K562 (cell line): Measurements from ENCODE around the gene USP4. TPM values are rescaled to one million over a fixed set of nuclear protein-coding genes. Genes with fewer than 3 reads are reported as not detected.

Experiments used
- CEBPG ChIP-seq, 3 experiments: fragments of 200-800 bp in 1 of 3; sonication (Bioruptor generic) in 1 of 3; sonication (generic) in 1 of 3; formaldehyde crosslinking in 1 of 3; IDR thresholded peaks in 2 of 3; conservative IDR thresholded peaks in 1 of 3; 2 replicates each; pipeline versions ENCODE4 v1.6.1 to v1.8.0; 2016 to 2022; ENCODE audit warnings: missing compliant biosample characterization in 2 of 3, missing genetic modification characterization in 2 of 3, mild to moderate bottlenecking in 1 of 3, missing genetic modification reagents in 1 of 3
- CTCFL ChIP-seq: IDR thresholded peaks from 2 replicates; pipeline ENCODE4 v1.6.1; 2011; ENCODE audit warnings: borderline replicate concordance, low read depth, mild to moderate bottlenecking, moderate library complexity, low read length; ENCODE audit not compliant: insufficient read depth, poor library complexity, severe bottlenecking
- ELF1 ChIP-seq: fragments of 200-800 bp; sonication (Bioruptor generic); IDR thresholded peaks from 2 replicates; pipeline ENCODE4 v1.6.1; 2016; ENCODE audit warnings: missing genetic modification characterization, missing compliant biosample characterization
- ELF4 ChIP-seq: fragments of 450-650 bp; formaldehyde crosslinking; IDR thresholded peaks from 2 replicates; pipeline ENCODE4 v1.4.0; 2022; ENCODE audit warnings: missing genetic modification characterization
- ESRRB ChIP-seq: fragments of 250-450 bp; sonication (Bioruptor Pico); IDR thresholded peaks from 2 replicates; pipeline ENCODE4 v1.5.0; 2020; ENCODE audit warnings: mild to moderate bottlenecking, moderate library complexity, borderline replicate concordance
- ETV1 ChIP-seq: fragments of 450-650 bp; conservative IDR thresholded peaks from 2 replicates; pipeline ENCODE4 v1.6.1; 2016; ENCODE audit warnings: missing genetic modification characterization, control low read depth, low read depth, missing compliant biosample characterization
- GATA2 ChIP-seq: sonication (generic); formaldehyde crosslinking; IDR thresholded peaks from 2 replicates; pipeline ENCODE4 v1.4.0; 2020; ENCODE audit warnings: mild to moderate bottlenecking, missing genetic modification reagents
- GTF2F1 ChIP-seq: IDR thresholded peaks from 2 replicates; pipeline ENCODE4 v1.6.1; 2011; ENCODE audit warnings: low read depth, low read length, improper control_type of control experiment
- MEIS2 ChIP-seq: fragments of 450-650 bp; IDR thresholded peaks from 2 replicates; pipeline ENCODE4 v1.6.1; 2014; ENCODE audit warnings: mild to moderate bottlenecking; ENCODE audit not compliant: partially characterized antibody
- MNT ChIP-seq, 2 experiments: fragments of 450-650 bp; conservative IDR thresholded peaks; 2 replicates each; pipeline ENCODE4 v1.6.1; 2017; ENCODE audit warnings: mild to moderate bottlenecking in 2 of 2, moderate library complexity in 2 of 2
- MTA1 ChIP-seq: fragments of 450-650 bp; IDR thresholded peaks from 2 replicates; pipeline ENCODE4 v1.6.1; 2017; ENCODE audit warnings: borderline replicate concordance
- NCOR1 ChIP-seq: fragments of 450-650 bp; IDR thresholded peaks from 2 replicates; pipeline ENCODE4 v1.6.1; 2016; ENCODE audit warnings: mild to moderate bottlenecking, moderate library complexity
- PHF8 ChIP-seq: fragments of 200-600 bp; sonication (generic); IDR thresholded peaks from 2 replicates; pipeline ENCODE4 v1.6.1; 2012; ENCODE audit warnings: mixed run types, mild to moderate bottlenecking, inconsistent platforms, low read length, moderate library complexity, borderline replicate concordance
- RBBP5 ChIP-seq: fragments of 200-600 bp; sonication (generic); IDR thresholded peaks from 2 replicates; pipeline ENCODE4 v1.6.1; 2012; ENCODE audit warnings: borderline replicate concordance, mild to moderate bottlenecking, low read length, control low read depth, inconsistent platforms; ENCODE audit not compliant: insufficient read depth, poor library complexity, severe bottlenecking
- TEAD4 ChIP-seq, 2 experiments: sonication (generic) in 1 of 2; formaldehyde crosslinking in 1 of 2; IDR thresholded peaks; 2 replicates each; pipeline versions ENCODE4 v1.6.1 to v1.8.0; 2012 to 2022; ENCODE audit warnings: borderline replicate concordance in 1 of 2, inconsistent platforms in 1 of 2, low read length in 1 of 2, mild to moderate bottlenecking in 1 of 2, missing genetic modification reagents in 1 of 2
- ZNF23 ChIP-seq: fragments of 250-450 bp; sonication (Bioruptor Pico); IDR thresholded peaks from 2 replicates; pipeline ENCODE4 v1.4.0; 2020; ENCODE audit warnings: mild to moderate bottlenecking
- ZNF282 ChIP-seq: sonication (generic); formaldehyde crosslinking; IDR thresholded peaks from 2 replicates; pipeline ENCODE4 v1.8.1; 2023; ENCODE audit warnings: missing genetic modification reagents
- ZNF668 ChIP-seq: fragments of 250-450 bp; sonication (Bioruptor Pico); IDR thresholded peaks from 2 replicates; pipeline ENCODE4 v1.8.0; 2022; ENCODE audit warnings: mild to moderate bottlenecking, inconsistent platforms
- ZNF695 ChIP-seq: fragments of 450-650 bp; formaldehyde crosslinking; IDR thresholded peaks from 2 replicates; pipeline ENCODE4 v1.4.0; 2020; ENCODE audit warnings: mild to moderate bottlenecking, moderate library complexity
- polyA plus RNA-seq, 8 experiments: library from polyadenylated mRNA; depleted of rRNA in 4 of 8; stranded (reverse) in 5 of 8; unstranded in 3 of 8; fragments of >200 nt; fragmentation: Nextera tagmentation in 2 of 8; fragmentation: Illumina TruSeq in 1 of 8; extraction: Ambion mirVana in 2 of 8; extraction: Trizol in 1 of 8; gene quantifications; 2 replicates each; pipeline versions ENCODE4 v1.2.1 to v1.2.3, GENCODE V29; 2011 to 2014; ENCODE audit warnings: inconsistent platforms in 1 of 8, missing spikeins in 1 of 8
- total RNA-seq, 7 experiments: library from RNA; depleted of rRNA in 6 of 7; stranded (reverse); fragments of >200 nt in 6 of 7; fragmentation: Illumina TruSeq in 2 of 7; extraction: Trizol in 2 of 7; gene quantifications; 2 replicates each; pipeline versions ENCODE4 v1.2.1 to v1.2.3, GENCODE V29; 2011 to 2021; ENCODE audit warnings: low replicate concordance in 1 of 7
- TF ChIP-seq, protein P1 (sequence below): sonication (generic); formaldehyde crosslinking; IDR thresholded peaks from 2 replicates; pipeline ENCODE4 v1.8.1; 2023; ENCODE audit warnings: mild to moderate bottlenecking, missing genetic modification reagents, moderate library complexity

USP4 gene
- total and polyA plus RNA-seq, 9 of the 15 experiments (the other 6 are each of a cell fraction or from before 2014, with no cell fraction given), result 11.8 to 40.4 (median 22.9) TPM

DNA sequence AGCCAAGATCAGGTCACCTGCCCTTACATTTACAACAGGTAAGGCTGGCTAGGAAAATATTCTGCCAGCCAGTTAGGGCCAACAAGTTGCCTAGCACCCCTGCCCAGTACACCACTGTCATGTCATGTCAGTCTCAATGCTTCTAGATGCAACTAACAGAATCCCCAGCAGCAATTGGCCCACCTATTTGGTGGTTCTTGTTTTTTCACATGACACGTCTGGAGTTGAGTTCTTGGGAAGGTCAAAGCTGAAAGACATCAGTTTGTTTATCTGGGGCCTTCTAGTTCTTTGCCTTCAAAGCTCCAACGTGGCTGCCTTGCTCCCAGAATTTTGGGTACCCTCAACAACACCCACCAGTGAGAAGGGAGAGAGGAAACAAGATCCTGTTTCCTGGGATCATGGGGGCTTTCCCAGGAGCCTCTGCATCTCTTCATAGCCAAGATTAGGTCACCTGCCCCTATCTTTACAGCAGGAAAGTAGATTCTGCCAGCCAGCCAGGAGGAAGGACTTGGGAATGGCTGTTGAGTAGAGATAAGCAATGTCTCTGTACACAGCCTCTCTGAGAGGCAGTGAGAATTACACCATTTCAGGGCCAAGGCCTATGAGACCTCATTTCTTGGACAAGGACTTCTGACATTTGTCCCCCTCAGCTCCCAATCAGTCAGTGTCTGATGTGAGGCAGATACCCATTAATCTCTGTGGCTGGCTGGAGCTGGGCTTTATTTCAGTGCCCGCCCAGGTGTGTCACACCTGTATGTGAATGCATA, 9.7 kb upstream of the USP4 start (continued):
- TF ChIP-seq CEBPG (CRISPR knock-in tag; IDR thresholded peaks at IDR 0.05) (no peak; the same call in 1 of the 2 replicates), CEBPG (tag; conservative IDR thresholded peaks at IDR 0.05 in 1 of 2, IDR thresholded peaks at IDR 0.05 in 1 of 2) (no peak), ESRRB (CRISPR knock-in tag) (no peak), ZNF282 (CRISPR knock-in tag) (no peak), MTA1 (peak; percentile 79; the same call in 1 of the 2 replicates), ETV1 (tag) (peak; percentile 75), ELF1 (tag) (0 out of 2 replicates have a peak, but pooled peaks have one; percentile 34), RBBP5 (peak; percentile 25), ZNF695 (CRISPR knock-in tag) (no peak), ZNF23 (CRISPR knock-in tag) (no peak), TEAD4 (IDR thresholded peaks at IDR 0.05; ENCODE audit: low read length) (peak; percentile 96), TEAD4 (CRISPR knock-in tag; IDR thresholded peaks at IDR 0.05; ENCODE audit: borderline replicate concordance) (no peak), ELF4 (CRISPR knock-in tag) (no peak), NCOR1 (peak; percentile 93), GTF2F1 (no peak), MEIS2 (peak; percentile 90), GATA2 (CRISPR knock-in tag) (peak; percentile 86), ZNF668 (no peak), CTCFL (no peak), PHF8 (no peak), MNT (conservative IDR thresholded peaks at IDR 0.05) (peak in 1 of 2 experiments; percentile 50; a peak in 2 of 4 replicates)
- TF ChIP-seq, protein P1, sequence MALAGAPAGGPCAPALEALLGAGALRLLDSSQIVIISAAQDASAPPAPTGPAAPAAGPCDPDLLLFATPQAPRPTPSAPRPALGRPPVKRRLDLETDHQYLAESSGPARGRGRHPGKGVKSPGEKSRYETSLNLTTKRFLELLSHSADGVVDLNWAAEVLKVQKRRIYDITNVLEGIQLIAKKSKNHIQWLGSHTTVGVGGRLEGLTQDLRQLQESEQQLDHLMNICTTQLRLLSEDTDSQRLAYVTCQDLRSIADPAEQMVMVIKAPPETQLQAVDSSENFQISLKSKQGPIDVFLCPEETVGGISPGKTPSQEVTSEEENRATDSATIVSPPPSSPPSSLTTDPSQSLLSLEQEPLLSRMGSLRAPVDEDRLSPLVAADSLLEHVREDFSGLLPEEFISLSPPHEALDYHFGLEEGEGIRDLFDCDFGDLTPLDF (CRISPR knock-in tag), result no peak
